ENCODE measurements around the gene SIK2.
A peak's percentile ranks its signal among the peaks of the same experiment; 100 is the strongest.

Gene SIK2

GRCh38 chr11:111582881-111583280 is 19.4 kb upstream of the SIK2 start:
- DNase-seq = no peak

DNA sequence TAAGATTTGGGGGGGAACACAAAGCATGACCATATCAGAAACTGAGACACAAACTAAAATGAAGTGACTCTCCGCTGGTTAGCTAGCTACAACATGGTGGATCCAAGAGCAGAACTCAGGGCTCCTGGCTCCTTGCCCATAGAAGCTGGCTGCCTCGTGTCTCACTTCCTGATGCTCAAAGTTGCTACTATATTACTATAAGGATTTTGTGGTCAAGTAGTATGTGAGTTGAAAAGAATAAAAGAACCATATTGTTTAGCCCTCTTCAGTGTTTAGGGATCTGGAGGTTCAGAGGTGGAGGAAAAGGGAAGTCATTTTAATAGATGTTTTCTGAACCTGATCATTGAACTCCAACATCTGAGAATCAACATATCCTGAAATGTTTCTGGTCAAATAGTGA is 16.9 kb upstream of the SIK2 start:
- no peak for DNase-seq

GRCh38 chr11:111586388-111586831 is 15.8 kb upstream of the SIK2 start:
- DNase-seq = peak; percentile 39

GRCh38 chr11:111589114-111589513 is 13.1 kb upstream of the SIK2 start:
- no peak for DNase-seq

DNA sequence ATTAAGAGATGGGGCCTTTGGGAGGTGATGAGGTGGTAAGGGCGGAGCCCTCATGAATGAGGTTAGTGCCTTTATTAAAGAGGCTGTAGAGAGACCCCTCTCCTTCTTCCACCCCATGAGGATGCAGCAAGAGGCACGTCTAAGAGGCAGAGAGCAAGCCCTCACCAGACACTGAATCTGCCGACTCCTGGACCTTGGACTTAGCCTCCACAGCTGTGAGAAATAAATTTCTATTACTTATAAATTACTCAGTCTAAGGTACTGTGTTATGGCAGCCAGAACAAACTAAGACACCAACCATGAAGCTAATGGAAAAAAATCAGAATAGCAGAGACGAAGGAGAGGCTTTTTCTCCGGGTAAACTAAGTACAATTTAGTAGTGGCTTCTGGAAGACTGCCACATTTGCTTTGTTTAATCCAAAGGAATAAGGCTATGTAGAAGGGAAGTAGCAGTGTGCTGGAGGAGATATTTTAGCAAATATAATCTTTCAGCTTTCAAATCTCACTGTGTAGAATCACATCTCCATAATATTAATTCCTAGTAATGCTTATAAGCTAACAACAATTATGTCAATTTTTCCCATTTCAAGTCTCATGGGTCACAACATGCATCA is 12.3 kb upstream of the SIK2 start:
- no peak for DNase-seq

DNA sequence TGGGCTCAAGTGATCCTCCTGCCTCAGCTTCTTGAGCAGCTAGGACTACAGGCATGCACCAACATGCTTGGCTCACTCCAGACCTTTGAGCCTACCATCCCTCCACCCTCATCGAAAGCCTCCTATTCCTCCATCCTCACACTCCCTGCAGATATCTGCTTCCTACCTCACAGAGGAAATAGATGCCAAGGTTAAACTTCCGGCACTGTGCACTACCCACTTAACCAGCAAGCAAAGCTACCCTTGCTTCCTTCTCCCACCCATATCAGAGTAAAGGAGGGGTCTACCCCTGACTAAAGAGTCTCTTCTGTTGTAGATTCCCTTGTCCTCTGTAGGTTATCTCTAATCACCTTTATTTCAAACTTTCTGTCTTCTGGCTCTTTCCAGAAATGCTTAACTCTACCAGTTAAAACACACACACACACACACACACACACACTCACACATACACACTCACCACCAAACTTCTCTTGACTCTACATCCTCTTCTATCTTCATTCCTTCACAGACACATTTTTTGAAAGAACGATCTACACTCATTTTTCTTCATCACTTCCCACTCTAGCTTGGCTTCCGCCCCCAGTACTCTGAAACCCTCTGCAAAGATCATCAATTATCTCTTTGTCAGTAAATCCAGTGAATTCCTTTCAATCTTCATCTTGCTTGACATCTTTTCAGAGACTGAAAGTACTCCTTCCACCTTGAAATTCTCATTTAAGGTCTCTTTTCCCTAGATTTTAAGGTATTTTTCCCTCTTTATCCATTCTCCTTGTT is 10.9 kb upstream of the SIK2 start:
- DNase-seq = no peak

- DNase-seq = no peak
These were observed 9.8 kb upstream of the SIK2 start for GRCh38 chr11:111592491-111592890.

DNA sequence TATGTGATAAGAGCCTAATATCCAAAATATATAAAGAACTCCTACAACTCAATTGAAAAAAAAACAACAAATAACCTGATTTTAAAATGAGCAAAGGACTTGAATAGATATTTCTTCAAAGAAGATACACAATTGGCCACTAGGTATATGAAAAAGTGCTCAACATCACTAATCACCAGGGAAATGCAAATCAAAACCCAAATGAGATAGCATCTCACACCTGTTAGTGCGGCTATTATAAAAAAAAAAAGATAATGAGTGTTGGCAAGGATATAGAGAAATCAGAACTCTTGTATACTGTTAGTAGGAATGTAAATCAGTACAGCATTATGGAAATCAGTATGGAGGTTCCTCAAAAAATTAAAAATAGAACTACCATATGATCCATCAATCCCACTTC is 5.9 kb upstream of the SIK2 start:
- no peak for DNase-seq

DNA sequence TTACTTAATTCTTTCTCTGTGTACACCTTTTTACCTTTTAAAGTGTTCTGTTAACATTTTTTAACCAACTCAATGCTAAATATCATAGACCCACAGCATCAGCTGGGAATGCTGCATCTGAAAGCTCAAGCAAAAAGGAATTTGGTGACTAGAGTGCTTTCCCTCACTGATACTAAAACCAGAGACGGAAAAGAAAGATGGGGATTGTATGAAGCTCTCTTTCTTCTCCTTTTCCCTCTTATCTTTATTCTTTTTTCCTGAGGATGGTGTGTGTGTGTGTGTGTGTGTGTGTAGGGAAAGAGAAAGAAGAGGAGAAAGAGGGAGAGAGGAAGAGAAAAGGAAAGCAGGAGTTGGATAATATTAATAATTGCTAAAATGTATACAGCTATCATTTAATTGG is 4.1 kb upstream of the SIK2 start:
- no peak for DNase-seq

DNA sequence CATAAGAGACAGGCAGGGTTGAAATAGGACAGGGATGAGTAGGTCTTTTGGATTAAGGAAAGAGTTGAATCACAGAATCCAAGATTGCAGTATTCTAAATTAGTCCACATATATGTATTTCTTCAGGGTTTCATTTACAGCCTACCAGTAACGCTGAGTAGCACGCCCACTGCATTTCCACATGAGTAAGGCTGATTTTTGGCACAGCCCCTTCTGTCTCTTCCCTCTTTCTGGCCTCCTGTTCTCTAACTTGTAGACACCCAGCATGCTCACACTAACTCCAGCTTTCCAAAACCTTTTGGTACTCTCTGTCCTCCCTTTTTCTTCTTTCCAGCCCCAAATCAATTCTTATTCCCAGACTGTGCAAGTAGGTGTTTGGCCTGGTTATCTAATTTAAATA is 3.7 kb upstream of the SIK2 start:
- no peak for DNase-seq

DNA sequence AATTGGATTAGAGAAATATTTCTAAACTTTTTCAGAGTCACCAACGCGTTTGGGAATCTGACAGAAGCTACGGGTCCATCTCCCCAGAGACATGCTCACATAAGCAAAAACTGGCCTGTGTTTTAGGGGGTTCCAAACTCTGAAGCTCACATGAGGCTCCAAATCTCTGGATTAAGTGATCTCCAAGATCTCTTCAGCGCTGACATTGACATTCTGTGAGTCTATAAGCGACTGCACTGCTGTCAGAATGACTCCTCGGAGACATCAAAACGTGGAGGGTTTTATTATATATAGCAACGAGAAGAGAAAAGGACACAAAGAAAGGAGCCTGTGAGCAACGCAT is 642 bp upstream of the SIK2 start:
- DNase-seq = no peak

- peak; percentile 52 for DNase-seq
These were observed 789 bp downstream of the SIK2 start for GRCh38 chr11:111602865-111603610.

DNA sequence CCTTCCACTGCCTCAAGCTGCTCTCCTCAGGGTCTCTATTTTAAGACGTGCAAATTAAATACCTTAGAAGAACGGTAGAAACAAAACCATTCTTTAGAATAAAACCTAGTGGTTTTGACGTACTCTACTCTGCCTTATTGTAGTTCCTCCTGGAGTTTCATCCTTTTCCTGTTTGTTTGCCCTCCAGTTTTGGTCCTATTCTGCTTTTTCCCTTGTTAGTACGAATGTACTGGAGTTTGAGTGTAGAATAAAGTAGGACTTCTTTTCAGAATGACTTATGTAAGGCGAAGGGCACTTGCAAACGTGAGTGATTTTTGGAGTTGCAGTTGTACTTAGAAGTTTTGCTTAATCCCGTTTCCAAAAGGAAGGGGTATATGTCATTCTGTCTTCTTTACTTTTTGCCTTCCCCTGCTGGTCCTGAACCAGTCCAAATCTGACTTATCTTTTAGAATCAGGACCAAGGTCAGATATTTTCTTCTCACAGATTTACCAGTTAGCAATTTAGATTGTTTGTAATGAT is 1.4 kb downstream of the SIK2 start:
- DNase-seq = no peak

GRCh38 chr11:111604392-111605009 is 2.3 kb downstream of the SIK2 start:
- DNase-seq = peak; percentile 89

DNA sequence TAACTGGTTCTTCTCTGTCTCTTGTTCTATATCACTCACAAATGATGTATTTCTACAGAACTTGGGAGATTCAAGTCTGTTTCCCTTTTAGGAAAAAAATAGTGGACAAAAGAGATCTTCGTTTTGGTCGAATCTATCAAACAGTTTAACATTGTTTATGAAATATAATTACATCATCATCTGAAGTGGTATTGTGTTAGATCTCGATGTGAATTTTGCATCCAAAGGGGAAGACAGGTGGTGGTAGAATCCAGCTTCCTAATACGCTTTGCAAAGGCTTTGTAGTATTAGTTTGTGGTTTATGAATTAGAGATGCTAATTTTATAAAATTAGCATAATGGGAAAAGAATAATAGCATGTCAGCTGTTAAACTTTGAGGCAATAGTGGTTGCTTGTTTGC is 3.4 kb downstream of the SIK2 start:
- DNase-seq = no peak

DNA sequence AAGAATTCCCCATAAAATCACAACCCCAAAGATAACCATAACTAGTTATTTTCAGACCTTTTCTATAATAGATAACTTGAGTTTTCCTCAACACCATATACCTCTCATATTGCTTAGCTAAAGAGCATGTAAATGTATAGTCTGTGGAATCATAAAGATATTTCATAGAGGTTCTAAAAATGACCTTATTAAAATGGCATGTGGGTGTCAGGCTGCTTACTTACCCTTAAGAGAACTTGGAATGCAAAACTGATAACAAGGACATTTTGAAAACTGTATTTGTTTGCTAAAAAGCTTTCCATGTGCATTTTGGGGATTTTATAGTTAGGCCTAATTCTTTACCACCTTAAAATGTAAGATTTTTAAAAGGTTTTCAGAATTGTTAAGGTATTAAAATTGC is 4.7 kb downstream of the SIK2 start:
- no peak for DNase-seq

DNA sequence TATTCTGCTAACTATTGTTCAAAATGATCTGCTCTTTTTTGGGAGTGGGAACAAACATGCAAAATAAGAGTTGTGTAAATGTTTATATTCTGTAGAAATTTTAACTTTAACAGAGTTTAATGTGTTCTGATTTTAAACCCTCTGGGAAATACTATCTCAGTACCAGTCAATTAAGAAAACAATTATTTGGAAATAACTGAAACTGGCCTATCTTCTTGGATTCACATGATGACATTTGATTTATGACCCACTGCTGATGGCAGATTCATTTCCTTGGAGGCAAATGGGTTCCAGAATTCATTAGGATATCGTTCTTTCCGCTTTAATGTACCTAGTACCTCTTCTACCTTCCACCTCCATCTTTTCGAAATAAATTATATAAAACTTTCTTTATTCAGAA is 5.5 kb downstream of the SIK2 start:
- DNase-seq = no peak

GRCh38 chr11:111612224-111612623 is 10.0 kb downstream of the SIK2 start:
- DNase-seq = no peak

DNA sequence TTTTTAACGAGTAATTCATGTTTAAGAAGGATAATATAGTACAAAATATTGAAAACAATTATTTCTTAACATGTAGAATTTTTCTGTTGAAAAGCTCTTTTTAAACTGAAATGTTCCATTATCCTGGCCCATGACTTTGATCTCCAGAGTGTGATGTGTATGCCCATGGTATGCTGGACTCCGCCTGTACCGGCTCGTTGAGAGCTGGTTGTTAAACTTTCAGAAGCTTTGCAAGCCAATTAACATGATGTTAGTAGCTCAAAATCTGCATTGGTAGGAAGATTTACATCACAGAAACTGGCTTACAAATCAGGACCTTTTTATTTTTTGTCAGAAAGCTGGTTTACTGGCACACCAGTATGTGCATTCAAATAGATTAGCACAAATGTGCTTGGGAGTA is 15.0 kb downstream of the SIK2 start:
- no peak for DNase-seq

- no peak for DNase-seq
These were observed 18.3 kb downstream of the SIK2 start for GRCh38 chr11:111620518-111620917.

DNA sequence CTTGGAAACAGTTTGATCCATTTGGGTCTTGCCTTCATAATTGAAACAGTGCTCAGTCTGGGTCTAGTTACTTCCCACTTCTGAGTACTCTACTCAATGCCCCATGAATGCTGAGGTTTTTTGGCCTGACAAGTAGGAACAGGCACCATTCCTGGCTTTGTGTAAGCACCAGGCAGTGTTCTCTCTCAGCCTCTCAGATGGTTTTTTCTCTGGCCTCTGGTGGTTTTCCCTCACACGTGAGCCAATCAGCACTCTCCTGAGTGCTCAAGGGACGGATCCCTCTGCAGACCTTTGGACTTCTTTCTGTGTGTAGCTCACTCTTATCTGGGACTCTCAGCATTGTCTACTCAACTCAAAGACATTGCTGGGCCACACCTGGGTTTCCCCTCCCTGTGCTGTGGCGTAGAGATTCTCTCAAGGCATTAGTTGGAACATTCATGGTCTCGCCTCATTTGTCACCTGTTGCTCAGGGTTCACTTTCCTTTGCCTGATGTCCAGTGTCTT is 21.3 kb downstream of the SIK2 start:
- DNase-seq = no peak

GRCh38 chr11:111624608-111625007 is 22.4 kb downstream of the SIK2 start:
- DNase-seq = no peak

DNA sequence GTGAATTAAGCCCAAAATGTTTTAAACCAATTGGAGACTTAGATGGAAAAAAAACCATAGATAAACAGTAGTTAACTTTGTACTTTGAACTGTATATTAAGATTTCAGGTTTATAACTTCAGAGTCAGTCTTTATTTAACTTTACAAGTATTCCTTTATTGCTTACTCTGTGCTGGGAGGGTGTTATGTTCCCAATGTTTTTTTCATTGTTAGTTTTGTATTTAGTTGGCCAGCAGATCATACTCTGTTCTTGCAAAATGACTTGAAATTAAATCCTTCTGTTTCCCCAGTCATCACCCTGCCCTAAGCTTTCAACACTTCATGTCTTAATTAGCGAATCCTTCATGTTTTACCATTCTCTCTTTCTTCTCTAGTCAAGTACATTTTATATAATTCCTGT is 25.3 kb downstream of the SIK2 start:
- DNase-seq = no peak
